Right kidney (tissue), 1 donor: ENCODE data around the gene SLC6A16.
"Not testable (repeated sequence)": the region's sequence is repeated elsewhere in the genome, so short reads cannot be mapped to it uniquely, and the experiment has no call there.

Experiments used
- DNase-seq: peaks from one replicate; pipeline ENCODE4 v3.0.0-alpha.2; 2016

SLC6A16 gene

GRCh38 chr19:49344505-49345423, 19.8 kb upstream of the SLC6A16 start:
- DNase-seq, result no peak

GRCh38 chr19:49343123-49343522, 18.1 kb upstream of the SLC6A16 start:
- no peak for DNase-seq

- no peak for DNase-seq
These were observed 17.3 kb upstream of the SLC6A16 start for GRCh38 chr19:49342291-49342721.

GRCh38 chr19:49340865-49341718, 16.1 kb upstream of the SLC6A16 start:
- no peak for DNase-seq

GRCh38 chr19:49340069-49340864, 15.3 kb upstream of the SLC6A16 start:
- DNase-seq, result no peak

GRCh38 chr19:49339301-49340068, 14.5 kb upstream of the SLC6A16 start:
- peak; percentile 83 for DNase-seq

GRCh38 chr19:49338691-49339300, 13.8 kb upstream of the SLC6A16 start:
- peak; percentile 70 for DNase-seq

GRCh38 chr19:49338023-49338677, 13.2 kb upstream of the SLC6A16 start:
- no peak for DNase-seq

- no peak for DNase-seq
These were observed 12.5 kb upstream of the SLC6A16 start for GRCh38 chr19:49337267-49338022.

- DNase-seq, result no peak
These were observed 11.7 kb upstream of the SLC6A16 start for GRCh38 chr19:49336482-49337266.

- no peak for DNase-seq
These were observed 10.9 kb upstream of the SLC6A16 start for GRCh38 chr19:49335784-49336481.

- DNase-seq, result no peak
These were observed 10.2 kb upstream of the SLC6A16 start, which contains the start of gene CD37 for GRCh38 chr19:49335071-49335783. TSS of gene CD37 (plus strand) at chr19:49335406. CDS start at chr19:49335541, 135 bp downstream.

GRCh38 chr19:49333811-49334288, 8.9 kb upstream of the SLC6A16 start:
- DNase-seq, result no peak

GRCh38 chr19:49333418-49333805, 8.4 kb upstream of the SLC6A16 start:
- no peak for DNase-seq

GRCh38 chr19:49332691-49333417, 7.9 kb upstream of the SLC6A16 start:
- not testable (repeated sequence) for DNase-seq

GRCh38 chr19:49331616-49332055, 6.6 kb upstream of the SLC6A16 start:
- DNase-seq, result no peak
